ENCODE results near the gene CYB5R4.

- TF ChIP-seq CTCF (conservative IDR thresholded peaks at IDR 0.05) (peak; percentile 73), ZFX (IDR thresholded peaks at IDR 0.05) (no peak)
Observed at GRCh38 chr6:83884523-83884922, 25.0 kb downstream of the CYB5R4 start.

All from C4-2B (cell line).